Measurements from ENCODE around the gene AIFM1.

AIFM1 gene

GRCh38 chrX:130170752-130171445, 5.3 kb upstream of the AIFM1 start:
- DNase-seq = peak; percentile 55

- DNase-seq = no peak
Measured at GRCh38 chrX:130167040-130167439, 1.4 kb upstream of the AIFM1 start.

GRCh38 chrX:130166503-130166777, 799 bp upstream of the AIFM1 start:
- no peak for DNase-seq

GRCh38 chrX:130165181-130165702, 399 bp downstream of the AIFM1 start:
- no peak for DNase-seq

- no peak for DNase-seq
Measured at GRCh38 chrX:130163398-130163797, 2.2 kb downstream of the AIFM1 start.

- DNase-seq = no peak
Measured at GRCh38 chrX:130162094-130162735, 3.4 kb downstream of the AIFM1 start.

GRCh38 chrX:130159776-130160175, 5.9 kb downstream of the AIFM1 start:
- DNase-seq = no peak

GRCh38 chrX:130158311-130158710, 7.3 kb downstream of the AIFM1 start:
- DNase-seq = no peak

- DNase-seq = no peak
Measured at GRCh38 chrX:130155564-130155963, 10.1 kb downstream of the AIFM1 start.

GRCh38 chrX:130147631-130148030, 18.0 kb downstream of the AIFM1 start:
- DNase-seq = no peak

GRCh38 chrX:130145123-130145522, 20.5 kb downstream of the AIFM1 start:
- no peak for DNase-seq

- no peak for DNase-seq
Measured at GRCh38 chrX:130144509-130144908, 21.1 kb downstream of the AIFM1 start.

- no peak for DNase-seq
Measured at GRCh38 chrX:130139474-130140201, 26.0 kb downstream of the AIFM1 start.

- DNase-seq = no peak
Measured at GRCh38 chrX:130136961-130137360, 28.7 kb downstream of the AIFM1 start.

GRCh38 chrX:130136496-130136895, 29.1 kb downstream of the AIFM1 start:
- no peak for DNase-seq

- DNase-seq = no peak
Measured at GRCh38 chrX:130130990-130131389, 34.7 kb downstream of the AIFM1 start.

- DNase-seq = no peak
Measured at GRCh38 chrX:130125091-130125874, 40.4 kb downstream of the AIFM1 start.

- DNase-seq = no peak
Measured at GRCh38 chrX:130124577-130124976, 41.1 kb downstream of the AIFM1 start.

- no peak for DNase-seq
Measured at GRCh38 chrX:130121505-130121800, 44.2 kb downstream of the AIFM1 start.

GRCh38 chrX:130120746-130121504, 44.7 kb downstream of the AIFM1 start:
- DNase-seq = peak; percentile 66

GRCh38 chrX:130120321-130120731, 45.3 kb downstream of the AIFM1 start:
- DNase-seq = no peak

- DNase-seq = no peak
Measured at GRCh38 chrX:130119312-130119898, 46.2 kb downstream of the AIFM1 start.
